HG02571 (cell line): ENCODE measurements around the gene TEF.

Source experiments
- ATAC-seq: cut with Tn5 transposase; IDR thresholded peaks from one replicate; pipeline ENCODE4 v1.9.1; 2021; ENCODE audit warnings: mild to moderate bottlenecking, moderate library complexity; ENCODE audit not compliant: unreplicated experiment

TEF gene

GRCh38 chr22:41381329-41382097 lies at the start of gene TEF:
Gene TEF, plus strand, starts transcription at chr22:41381942. Its CDS starts 103 bp downstream, at chr22:41382045.
- peak; percentile 83 for ATAC-seq

DNA sequence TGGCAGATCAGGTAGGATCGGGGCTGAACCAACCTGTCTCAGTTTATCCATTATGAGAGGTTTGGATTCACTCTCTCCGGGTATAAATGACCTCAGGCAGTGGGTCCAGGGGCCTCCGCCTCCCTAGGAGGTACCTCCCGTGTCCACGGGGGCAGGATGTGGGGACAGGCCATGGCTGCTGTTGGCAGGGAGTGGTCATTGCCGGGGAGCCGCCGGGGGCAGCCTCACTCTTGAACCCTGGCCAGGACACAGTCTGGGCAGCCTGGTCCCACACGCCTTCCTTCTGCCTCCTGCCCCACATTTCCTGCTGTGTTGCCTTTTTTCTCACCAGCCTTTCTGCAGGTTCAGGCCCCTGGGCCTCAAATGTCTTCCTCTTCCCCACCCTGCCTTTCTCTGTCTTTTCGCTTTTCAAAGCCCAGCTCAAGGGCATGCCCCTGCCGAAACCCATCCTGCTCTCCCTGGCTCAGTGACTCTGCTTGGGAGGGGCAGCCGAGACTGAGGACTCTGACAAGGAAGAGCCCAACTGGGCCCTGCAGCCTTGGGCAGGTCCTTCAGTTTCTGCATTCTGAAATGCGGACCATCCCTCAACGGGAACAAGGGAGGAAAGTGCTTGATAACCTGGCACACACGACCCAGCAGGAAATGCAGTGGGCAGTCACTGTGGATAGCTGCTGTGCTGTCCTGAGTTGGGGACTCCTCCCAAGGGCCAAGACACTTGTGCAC lies 49.4 kb upstream of the TEF start:
- no peak for ATAC-seq

GRCh38 chr22:41333806-41334205 lies 47.9 kb upstream of the TEF start:
- ATAC-seq: no peak

- ATAC-seq: no peak
These were observed 47.5 kb upstream of the TEF start for GRCh38 chr22:41334215-41334614.

- ATAC-seq: no peak
These were observed 46.6 kb upstream of the TEF start for GRCh38 chr22:41334951-41335635.

- ATAC-seq: no peak
These were observed 43.0 kb upstream of the TEF start for GRCh38 chr22:41338614-41339212.

DNA sequence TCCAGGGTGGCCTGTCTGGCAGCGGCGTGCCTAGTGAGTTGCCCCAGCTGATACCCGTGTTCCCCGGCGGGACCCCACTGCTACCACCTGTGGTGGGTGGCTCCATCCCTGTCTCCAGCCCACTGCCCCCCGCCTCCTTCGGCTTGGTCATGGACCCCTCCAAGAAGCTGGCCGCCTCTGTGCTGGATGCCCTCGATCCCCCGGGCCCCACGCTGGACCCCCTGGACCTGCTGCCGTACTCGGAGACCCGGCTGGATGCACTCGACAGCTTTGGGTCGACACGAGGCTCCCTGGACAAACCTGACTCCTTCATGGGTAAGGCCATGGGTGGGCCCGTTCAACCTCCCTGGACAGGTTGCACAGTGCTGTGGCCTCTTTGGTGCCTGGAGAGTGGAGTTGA lies 41.9 kb upstream of the TEF start:
- no peak for ATAC-seq

DNA sequence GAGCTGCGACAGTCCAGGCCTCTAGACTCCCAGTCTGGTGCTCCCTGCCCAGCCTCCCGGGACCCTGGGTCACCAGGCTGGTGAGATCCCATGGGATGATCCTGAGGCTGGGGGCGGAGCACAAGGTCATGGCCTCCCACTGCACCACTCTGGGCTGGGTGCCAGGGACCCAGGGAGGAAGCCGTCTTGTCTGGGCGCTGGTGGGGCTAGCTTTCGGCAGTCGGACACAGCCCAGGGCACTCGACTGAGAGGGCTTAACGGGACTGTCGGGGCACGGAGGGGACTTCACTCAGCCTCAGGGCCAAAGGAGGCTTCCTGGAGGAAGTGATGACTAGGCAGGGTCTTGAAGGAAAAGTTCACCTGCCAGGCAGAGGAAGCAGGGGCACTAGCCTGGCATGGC lies 41.4 kb upstream of the TEF start:
- no peak for ATAC-seq

GRCh38 chr22:41341012-41341411 lies 40.7 kb upstream of the TEF start:
- no peak for ATAC-seq

DNA sequence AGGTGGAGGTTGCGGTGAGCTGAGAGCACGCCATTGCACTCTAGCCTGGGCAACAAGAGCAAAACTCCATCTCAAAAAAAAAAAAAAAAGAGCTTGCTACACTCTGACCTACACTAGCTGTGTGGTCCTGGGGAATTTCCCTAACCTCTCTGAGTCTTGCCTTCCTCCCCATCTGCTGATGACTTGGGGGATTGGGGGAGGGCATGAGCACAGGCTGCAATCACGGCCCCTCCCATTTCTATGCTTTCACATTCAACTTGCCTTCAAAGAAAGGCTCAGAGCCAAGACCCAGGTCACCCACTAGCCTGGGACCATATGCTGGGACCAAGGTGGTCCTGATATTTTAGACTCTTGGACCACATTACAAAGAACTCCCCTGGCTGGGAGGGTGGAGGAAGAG lies 39.8 kb upstream of the TEF start:
- ATAC-seq: no peak

DNA sequence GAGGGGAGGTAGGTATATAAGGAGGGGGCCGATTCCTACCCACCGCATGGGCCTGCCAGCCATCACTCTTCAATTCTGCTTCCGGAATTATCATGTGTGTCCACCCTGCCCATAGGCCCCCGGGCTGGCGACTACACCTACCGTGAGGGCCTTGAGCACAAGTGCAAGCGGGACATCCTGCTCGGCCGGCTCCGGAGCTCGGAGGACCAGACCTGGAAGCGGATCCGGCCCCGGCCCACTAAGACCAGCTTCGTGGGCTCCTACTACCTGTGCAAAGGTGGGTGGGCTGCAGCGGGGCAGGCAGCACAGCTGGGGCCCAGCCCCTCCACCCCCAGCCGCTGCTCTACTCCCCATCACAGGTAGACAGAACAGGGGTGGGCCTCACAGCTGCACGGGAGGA lies 38.4 kb upstream of the TEF start:
- no peak for ATAC-seq

GRCh38 chr22:41343717-41344116 lies 38.0 kb upstream of the TEF start:
- no peak for ATAC-seq

DNA sequence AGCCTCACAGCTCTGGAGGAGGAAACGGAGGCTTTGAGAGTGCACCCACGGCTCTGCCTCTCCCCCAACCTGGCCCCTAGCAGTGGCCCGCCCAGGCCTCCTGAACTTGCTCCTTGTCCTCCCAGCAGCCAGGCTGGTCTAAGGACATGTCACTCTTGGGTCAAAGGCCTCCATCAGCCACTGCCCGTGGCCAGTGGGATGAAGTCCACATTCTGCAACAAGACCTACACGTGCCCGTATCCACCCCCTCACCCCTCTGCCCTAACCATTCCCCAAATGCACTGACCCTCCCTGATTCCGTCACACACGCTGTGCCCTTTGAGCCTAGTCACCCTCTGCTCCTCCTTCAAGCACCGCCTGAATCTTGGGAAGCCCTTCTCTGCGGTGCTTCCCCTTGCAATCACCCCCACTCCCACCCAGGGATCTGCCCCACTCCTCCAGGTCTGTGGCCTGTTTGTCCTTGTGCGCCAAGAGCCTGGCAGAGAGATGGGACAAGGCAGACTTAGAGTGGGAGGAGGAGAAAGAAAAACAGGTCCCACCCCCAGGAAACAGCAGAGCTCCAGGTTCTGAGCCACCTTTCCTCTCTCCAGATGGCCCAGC lies 37.5 kb upstream of the TEF start:
- ATAC-seq: no peak

DNA sequence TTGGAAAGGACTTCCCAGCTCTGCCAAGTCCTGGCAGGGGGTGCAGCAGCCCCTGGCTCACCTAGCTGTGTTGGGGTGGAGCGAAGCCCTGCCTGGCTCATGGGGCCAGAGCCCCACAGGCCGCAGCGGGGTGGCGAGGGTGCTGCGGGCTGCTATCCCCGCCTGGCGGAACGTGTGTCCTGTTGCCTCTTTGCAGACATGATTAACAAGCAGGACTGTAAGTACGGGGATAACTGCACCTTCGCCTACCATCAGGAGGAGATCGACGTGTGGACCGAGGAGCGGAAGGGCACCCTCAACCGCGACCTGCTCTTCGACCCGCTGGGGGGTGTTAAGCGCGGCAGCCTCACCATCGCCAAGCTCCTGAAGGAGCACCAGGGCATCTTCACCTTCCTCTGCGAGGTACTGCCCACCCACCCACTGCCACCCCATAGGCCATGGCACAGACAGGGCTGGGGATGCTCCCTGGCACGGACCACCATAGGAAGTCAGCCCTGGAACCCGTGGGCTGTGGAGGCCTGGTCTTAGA lies 35.9 kb upstream of the TEF start:
- no peak for ATAC-seq

GRCh38 chr22:41347066-41347859 lies 34.5 kb upstream of the TEF start:
- no peak for ATAC-seq

- no peak for ATAC-seq
These were observed 32.7 kb upstream of the TEF start for GRCh38 chr22:41348964-41349484.

- no peak for ATAC-seq
These were observed 31.7 kb upstream of the TEF start for GRCh38 chr22:41350087-41350486.

GRCh38 chr22:41351011-41351410 lies 30.7 kb upstream of the TEF start:
- no peak for ATAC-seq

- no peak for ATAC-seq
These were observed 29.7 kb upstream of the TEF start for GRCh38 chr22:41352058-41352457.
